Measurements from ENCODE around the gene SLC41A3.

SLC41A3 gene

GRCh38 chr3:126119976-126120375 is 36.1 kb upstream of the SLC41A3 start:
- no peak for TF ChIP-seq CTCF (conservative IDR thresholded peaks at IDR 0.05; ENCODE audit: low read depth, low read length)
- H3K4me3 ChIP-seq (ENCODE audit: low read depth, low read length), result no peak overlapping the region
- DNase-seq (ENCODE audit: low read depth), result no peak

GRCh38 chr3:126119008-126119675 is 35.2 kb upstream of the SLC41A3 start:
- DNase-seq (ENCODE audit: low read depth), result no peak
- TF ChIP-seq CTCF (conservative IDR thresholded peaks at IDR 0.05; ENCODE audit: low read depth, low read length), result no peak
- H3K4me3 ChIP-seq (ENCODE audit: low read depth, low read length), result no peak overlapping the region

GRCh38 chr3:126118591-126118990 is 34.7 kb upstream of the SLC41A3 start:
- no peak for TF ChIP-seq CTCF (conservative IDR thresholded peaks at IDR 0.05; ENCODE audit: low read depth, low read length)
- DNase-seq (ENCODE audit: low read depth), result no peak
- no peak overlapping the region for H3K4me3 ChIP-seq (ENCODE audit: low read depth, low read length)

- H3K4me3 ChIP-seq (ENCODE audit: low read depth, low read length), result no peak overlapping the region
- no peak for DNase-seq (ENCODE audit: low read depth)
- no peak for TF ChIP-seq CTCF (conservative IDR thresholded peaks at IDR 0.05; ENCODE audit: low read depth, low read length)
These were observed 33.9 kb upstream of the SLC41A3 start for GRCh38 chr3:126117786-126118185.

GRCh38 chr3:126117212-126117611 is 33.3 kb upstream of the SLC41A3 start:
- no peak for DNase-seq (ENCODE audit: low read depth)
- no peak overlapping the region for H3K4me3 ChIP-seq (ENCODE audit: low read depth, low read length)
- TF ChIP-seq CTCF (conservative IDR thresholded peaks at IDR 0.05; ENCODE audit: low read depth, low read length), result no peak

GRCh38 chr3:126116526-126116925 is 32.6 kb upstream of the SLC41A3 start:
- no peak overlapping the region for H3K4me3 ChIP-seq (ENCODE audit: low read depth, low read length)
- DNase-seq (ENCODE audit: low read depth), result no peak
- no peak for TF ChIP-seq CTCF (conservative IDR thresholded peaks at IDR 0.05; ENCODE audit: low read depth, low read length)

All from choroid plexus epithelial cell (primary cell).